Smooth muscle cell of the brain vasculature (primary cell): Measurements from ENCODE around the gene LSR.

Experiments
- DNase-seq: peaks from one replicate; pipeline ENCODE4 v3.0.0-alpha.2; 2012; ENCODE audit warnings: low read depth, low spot score

LSR gene

DNA sequence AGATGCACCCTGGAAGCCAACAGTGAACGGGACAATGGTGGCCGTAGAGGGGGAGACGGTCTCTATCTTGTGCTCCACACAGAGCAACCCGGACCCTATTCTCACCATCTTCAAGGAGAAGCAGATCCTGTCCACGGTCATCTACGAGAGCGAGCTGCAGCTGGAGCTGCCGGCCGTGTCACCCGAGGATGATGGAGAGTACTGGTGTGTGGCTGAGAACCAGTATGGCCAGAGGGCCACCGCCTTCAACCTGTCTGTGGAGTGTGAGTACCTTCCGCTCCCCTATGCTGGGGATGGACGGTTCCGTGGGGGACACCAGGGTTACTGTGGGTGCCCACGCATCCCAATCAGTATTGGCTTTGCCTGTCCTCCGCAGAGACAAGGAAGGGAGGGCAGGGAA lies 53.6 kb downstream of the LSR start:
- DNase-seq = no peak

DNA sequence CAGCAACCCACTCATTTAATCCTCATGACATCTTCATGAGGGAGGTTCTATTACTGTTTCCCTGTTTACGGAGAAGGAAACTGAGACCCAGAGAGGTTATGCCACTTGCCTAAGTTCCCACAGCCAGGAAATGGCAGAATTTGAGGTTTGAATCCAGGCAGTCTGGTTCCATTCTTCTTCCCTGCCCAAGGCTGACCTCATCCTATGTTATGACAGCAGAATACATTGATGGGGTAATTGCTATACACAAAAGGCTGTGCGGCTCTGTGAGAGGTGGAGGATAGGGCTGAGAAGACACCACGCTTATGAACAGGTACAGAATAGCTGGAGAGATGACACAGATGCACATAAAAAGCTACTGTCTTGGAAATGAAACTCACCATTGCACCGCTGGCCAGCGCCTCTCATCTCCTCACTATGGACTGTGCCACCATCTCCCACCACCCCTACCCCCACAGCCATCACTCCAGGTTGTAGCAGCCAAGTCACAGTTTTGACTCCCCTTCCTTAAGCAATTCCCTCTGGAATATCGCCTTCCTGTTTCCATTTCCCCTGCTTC lies 54.6 kb downstream of the LSR start:
- DNase-seq = no peak

DNA sequence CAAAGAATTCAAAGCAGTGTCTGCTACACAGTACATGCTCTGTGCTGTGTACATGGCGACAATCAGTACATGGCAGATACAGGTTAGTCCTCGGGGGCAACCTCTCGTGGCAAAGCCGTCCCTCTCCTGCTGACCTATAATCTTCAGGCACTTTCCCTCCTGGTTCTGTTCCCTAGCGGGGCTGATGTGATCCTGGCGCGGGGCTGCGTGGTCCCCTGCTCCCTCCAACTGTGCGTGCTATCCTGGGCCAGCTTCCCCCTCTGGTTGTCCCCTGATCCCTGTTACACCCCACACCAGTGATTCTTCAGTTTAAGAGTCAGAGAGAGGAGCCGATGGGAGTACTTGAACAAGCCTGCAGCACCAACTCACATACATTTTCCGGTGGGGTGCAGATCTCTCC lies 55.2 kb downstream of the LSR start:
- no peak for DNase-seq

DNA sequence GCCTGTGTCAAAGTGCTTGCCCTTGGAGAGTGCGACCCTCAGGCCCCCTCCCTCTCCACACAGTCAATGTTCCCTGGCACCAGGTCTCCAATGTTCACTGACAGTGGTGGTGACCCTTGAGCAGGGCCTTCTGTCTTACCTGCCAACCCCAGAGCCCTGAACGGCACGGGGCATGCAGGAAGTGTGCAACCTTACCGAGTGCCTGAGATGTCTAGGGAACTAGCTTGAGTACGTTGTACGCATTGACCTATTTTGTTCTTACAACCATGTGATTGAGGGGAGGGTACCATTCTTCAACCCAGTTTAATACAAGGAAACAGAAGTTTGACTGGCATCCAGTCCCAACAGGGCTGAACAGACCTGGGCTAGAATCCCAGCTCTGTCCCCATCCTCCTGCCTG lies 56.4 kb downstream of the LSR start:
- DNase-seq = no peak

DNA sequence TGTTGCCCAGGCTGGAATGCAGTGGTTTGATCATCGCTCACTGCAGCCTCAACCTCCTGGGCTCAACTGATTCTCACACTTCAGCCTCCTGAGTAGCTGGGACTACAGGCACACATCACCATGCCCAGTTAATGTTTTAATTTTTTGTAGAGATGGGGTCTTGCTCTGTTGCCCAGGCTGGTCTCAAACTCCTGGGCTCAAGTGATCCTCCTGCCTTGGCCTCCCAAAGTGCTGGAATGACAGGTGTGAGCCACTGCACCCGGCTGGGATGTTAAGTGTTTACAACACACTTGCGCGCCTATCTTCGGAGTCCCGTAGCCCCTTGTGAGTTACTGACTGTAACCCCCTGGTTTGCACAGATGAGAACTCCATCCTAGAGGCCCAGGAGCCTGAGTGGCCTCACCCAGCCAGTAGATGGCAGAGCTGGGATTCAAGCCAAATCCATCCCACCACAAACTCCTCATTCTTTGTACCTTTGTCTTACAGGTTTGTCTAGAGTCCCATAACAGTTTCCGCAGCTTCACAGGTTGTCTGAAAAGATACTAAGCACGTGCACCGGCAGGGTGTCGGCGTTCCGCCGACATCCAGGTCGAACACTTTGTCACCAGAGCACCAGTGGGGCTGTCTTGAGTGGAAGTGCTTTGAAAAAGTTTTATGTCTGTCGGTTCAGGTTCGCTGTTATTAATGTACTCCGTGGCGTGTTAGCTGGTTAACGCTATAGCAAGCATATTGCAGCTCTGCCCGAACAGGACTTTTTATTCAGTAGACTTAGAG lies 57.9 kb downstream of the LSR start:
- no peak for DNase-seq

DNA sequence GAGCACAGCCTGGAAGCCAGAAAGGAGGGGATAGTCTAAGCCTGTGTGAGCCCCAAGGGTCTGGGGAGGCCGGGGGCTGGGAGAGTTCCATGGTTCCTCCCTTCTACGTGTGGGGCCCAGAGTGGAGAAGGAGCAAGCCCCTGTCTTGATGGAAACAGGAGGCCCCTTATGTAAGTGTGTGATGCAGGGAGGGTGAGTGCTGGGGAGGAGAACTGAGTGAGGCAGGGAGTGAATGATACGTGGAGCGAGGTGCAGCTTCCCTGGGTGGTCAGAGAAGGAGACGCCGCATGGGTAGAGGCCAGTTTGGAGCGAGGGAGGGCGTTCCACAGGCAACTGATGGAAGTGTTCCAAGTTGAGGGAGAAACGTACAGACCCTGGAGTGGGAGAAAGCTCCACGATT lies 59.1 kb downstream of the LSR start:
- DNase-seq = no peak

DNA sequence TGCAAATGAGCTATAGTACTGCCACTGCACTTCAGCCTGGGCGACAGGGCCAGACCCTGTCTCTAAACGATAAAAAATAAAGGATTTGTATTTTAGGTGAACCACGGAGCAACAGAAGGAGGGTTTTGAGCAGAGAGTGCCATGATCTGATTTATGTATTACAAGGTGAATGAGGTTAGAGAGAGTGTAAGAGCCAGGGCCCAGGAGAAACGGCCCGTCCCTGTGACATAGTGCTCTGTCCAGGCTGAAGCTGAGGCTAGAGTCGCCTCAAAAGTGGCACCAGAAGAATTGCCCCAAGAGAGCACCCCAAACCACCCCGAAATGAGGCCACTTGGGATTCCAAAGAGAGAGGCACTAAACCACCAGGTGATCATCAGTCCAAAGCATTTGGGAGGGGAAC lies 60.1 kb downstream of the LSR start:
- no peak for DNase-seq

DNA sequence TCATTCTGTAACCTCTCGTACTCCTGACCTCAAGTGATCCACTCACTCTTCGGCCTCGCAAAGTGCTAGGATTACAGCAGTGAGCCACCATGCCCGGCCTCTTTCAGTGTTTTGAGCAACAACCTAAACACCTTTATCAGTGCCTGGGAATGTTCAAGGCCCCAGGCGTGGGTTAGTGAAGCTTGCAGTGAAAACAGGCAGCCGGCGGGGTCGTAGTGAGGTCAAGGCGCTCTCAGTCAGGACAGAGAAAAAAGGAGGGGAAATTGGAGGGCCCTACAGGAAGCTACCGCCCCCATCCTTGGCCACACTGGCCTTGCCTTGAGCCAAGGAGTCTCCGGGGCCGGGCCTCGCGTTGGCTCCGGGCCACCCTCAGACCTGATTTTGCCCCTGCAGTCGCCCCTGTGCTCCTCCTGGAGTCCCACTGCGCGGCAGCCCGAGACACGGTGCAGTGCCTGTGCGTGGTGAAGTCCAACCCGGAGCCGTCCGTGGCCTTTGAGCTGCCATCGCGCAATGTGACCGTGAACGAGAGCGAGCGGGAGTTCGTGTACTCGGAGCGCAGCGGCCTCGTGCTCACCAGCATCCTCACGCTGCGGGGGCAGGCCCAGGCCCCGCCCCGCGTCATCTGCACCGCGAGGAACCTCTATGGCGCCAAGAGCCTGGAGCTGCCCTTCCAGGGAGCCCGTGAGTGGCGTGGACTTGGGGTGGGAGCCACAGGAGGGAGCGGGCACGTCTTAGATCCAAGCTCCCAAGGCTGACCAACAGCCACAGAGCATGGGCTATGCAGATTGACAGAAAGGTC lies 60.9 kb downstream of the LSR start:
- DNase-seq = no peak

DNA sequence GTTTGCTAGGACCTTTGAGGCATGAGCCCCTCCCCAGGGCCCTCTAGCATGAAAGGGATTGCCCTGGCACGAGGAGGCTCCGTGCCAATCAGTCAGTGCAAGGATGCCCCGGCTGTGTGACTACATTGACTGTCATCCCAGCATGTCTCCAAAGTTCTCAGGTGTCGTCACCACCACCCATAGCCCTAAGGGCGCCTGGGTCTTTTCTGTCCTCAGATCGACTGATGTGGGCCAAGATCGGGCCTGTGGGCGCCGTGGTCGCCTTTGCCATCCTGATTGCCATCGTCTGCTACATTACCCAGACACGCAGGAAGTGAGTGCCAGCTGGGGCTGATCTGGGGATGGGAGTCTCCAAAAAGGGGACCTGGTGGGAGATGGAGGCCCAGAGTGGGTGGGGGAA lies 61.5 kb downstream of the LSR start:
- DNase-seq = no peak

DNA sequence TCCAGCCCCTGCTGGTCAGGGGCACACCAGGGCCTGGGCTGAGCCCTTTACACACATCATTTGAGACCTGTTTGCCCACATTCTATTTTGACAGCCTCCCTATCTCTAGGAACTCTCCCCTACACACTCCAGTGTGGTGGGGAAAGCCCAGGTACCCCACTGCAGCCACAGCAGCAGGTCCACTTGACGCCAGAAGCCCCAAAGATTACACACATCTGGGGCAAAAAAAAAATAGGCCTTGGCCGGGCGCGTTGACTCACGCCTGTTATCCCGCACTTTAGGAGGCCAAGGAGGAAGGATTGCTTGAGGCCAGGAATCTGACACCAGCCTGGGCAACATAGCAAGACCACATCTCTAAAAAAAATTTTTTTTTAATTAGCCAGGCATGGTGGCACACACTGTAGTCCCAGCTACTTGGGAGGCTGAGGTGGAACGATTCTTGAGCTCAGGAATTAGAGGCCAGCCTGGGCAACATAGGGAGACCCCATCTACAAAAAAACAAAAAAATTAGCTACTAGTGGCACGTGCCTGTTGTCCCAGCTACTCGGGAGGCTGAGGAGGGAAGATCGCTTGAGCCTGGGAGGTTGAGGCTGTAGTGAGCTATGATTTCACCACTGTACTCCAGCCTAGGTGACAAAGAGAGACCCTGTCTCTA lies 62.1 kb downstream of the LSR start:
- DNase-seq = no peak

DNA sequence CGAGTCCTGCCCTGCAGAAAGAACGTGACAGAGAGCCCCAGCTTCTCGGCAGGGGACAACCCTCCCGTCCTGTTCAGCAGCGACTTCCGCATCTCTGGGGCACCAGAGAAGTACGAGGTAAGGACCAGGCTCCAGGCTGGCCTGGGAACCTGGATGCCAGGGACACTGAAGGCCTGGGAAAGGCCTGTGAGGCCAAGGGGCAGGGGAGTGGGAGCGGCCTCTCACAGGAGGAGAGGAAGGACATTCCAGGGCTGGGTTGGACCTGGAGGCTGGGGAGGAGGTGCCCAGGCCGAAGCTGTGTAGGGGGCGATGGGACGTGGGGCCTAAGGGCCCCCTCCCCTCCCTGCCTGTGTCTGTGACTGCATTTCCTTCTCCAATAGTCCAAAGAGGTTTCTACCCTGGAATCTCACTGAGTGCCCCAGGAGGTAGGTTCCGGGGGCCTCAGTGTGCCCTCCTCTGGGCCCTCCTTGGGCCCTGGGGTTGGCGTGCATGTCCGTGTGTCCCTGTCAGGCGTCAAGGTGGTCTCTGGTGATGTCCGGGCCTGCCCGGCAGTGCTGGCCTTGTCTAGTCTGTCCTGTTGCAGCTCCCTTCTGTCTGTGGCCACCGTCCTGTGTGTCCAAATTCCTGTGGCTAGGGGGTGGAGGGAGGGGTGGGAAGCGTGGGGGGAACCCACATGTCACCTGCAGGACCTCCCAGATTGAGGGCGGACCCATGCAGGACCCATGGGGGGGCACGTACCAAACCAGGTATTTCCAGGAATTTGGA lies 63.3 kb downstream of the LSR start:
- DNase-seq = no peak

DNA sequence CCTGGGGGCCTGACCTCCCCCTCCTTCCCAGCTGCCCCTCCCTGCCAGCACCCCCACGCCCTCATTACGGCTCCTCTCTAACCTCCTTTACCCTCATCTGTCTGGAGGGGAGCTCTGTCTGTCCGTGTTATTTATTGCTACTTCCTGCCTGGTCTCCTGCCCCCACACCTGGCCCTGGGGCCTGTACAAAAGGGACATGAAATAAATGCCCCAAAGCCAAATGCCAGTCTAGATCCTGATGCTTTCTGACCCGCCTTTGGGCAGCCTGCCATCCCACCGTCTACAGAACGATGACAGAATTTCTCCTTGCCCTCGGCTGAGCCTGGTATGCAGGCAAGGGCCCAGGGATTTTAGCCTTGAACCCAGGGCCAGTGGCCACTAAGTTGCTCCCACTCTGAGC lies 64.8 kb downstream of the LSR start:
- DNase-seq = no peak

DNA sequence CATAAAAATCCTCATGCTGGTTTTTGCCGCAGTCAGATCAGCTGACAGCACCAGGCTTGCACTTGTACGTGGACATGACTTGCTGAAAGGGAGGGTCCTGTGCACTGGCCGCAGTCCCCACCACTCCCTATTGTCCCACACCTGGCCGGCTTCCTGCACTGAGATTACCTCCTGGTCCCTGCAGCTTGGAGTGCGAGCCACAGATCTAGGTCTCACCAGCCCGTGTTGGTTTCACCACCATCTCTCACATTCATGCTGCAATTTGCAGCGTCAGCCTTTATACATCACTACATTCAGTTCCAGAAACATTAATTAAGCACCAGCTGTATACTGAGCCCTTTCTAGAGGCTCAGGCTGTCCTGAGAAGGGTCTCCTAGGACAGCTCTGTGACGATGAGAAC lies 65.2 kb downstream of the LSR start:
- DNase-seq = no peak

DNA sequence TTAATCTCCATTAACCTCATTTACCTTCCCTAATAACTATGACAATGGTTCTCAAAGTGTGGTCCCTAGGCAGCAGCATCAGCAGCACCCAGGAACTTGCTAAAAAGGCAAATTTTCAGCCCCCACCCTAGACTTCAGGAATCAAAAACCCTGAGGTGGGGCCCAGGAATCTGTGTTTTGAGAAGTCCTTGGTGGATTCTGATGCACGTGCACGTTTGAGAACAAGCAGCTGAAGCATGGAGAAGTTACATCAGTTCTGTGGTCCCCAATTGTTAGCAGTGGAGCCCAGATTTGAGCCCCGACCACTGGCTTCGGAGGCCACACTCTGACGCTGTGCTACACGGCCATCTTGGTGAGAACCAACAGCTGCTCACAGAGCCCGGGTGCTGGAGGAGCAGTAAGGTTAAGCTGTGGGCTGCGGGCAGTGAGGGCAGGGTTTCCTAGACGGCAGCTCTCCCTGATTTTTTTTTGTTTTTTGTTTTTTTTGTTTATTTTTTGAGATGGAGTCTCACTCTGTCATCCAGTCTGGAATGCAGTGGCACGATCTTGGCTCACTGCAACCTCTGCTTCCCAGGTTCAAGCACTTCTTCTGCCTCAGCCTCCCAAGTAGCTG lies 66.2 kb downstream of the LSR start:
- no peak for DNase-seq

DNA sequence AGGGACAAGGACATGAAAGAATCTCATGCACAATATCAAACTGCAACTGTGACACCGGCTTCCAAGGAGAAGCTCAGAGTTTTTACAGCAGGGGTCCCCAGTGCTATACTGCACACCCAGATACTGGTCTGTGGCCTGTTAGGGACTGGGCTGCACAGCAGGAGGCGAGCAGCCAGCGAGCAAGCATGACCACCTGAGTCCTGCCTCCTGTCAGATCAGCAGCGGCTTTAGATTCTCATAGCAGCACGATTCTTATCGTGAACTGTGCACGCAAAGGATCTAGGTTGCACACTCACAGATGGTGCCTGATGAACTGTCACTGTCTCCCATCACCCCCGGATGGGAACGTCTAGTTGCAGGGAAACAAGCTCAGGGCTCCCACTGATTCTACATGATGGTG lies 67.1 kb downstream of the LSR start:
- no peak for DNase-seq

DNA sequence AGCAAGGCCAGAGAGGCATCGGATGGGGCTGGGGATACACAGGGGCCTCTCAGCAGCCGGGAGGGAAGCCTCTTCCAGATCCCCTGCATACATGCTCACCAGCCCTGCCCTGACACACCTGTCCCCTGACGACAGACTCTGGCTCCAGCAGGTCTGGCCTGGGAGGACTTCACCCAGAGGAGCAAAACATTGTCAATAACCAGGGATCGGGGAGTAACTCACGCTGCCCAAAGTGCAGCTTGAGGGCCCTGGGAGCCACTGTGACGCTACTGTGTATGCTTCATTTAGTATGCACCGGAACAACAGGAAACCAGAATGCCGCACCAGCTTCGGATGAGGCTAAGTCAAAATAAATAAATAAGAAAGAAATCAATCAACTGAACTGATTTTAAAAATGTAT lies 67.8 kb downstream of the LSR start:
- DNase-seq = no peak
